K562 (cell line): Measurements from ENCODE around the gene RNASE8.

Source experiments
- CTCF ChIP-seq, 3 experiments: IDR thresholded peaks in 2 of 3; conservative IDR thresholded peaks in 1 of 3; 2 replicates each; pipeline ENCODE4 v1.5.1; 2011 to 2012; ENCODE audit warnings: low read length in 3 of 3, mild to moderate bottlenecking in 3 of 3, control low read depth in 2 of 3, improper control_type of control experiment in 1 of 3, inconsistent platforms in 1 of 3, low read depth in 1 of 3, mixed read lengths in 1 of 3, moderate library complexity in 1 of 3; ENCODE audit not compliant: insufficient read depth in 2 of 3
- EP300 ChIP-seq: IDR thresholded peaks from 2 replicates; pipeline ENCODE4 v1.6.1; 2012; ENCODE audit warnings: low read length, improper control_type of control experiment
- KDM5B ChIP-seq: fragments of 200-600 bp; sonication (generic); IDR thresholded peaks from 2 replicates; pipeline ENCODE4 v1.6.1; 2012; ENCODE audit warnings: low read depth, mild to moderate bottlenecking, moderate library complexity, low read length, control low read depth, inconsistent platforms; ENCODE audit not compliant: insufficient replicate concordance
- NR3C1 ChIP-seq: sonication (generic); formaldehyde crosslinking; IDR thresholded peaks from 2 replicates; pipeline ENCODE4 v1.8.1; 2022; ENCODE audit warnings: missing genetic modification reagents
- POLR3G ChIP-seq: IDR thresholded peaks from 2 replicates; pipeline ENCODE4 v1.6.1; 2011; ENCODE audit not compliant: insufficient read length, insufficient replicate concordance; ENCODE audit errors: extremely low read depth
- PRDM10 ChIP-seq: fragments of 450-650 bp; IDR thresholded peaks from 2 replicates; pipeline ENCODE4 v1.6.1; 2018; ENCODE audit not compliant: partially characterized antibody
- RBM22 ChIP-seq: fragments of 200-400 bp; formaldehyde crosslinking; IDR thresholded peaks from 2 replicates; pipeline ENCODE4 v1.6.1; 2018; ENCODE audit warnings: low read length, low read depth; ENCODE audit not compliant: poor library complexity, severe bottlenecking
- ZFX ChIP-seq: sonication (generic); formaldehyde crosslinking; IDR thresholded peaks from 2 replicates; pipeline ENCODE4 v1.8.0; 2022; ENCODE audit warnings: mild to moderate bottlenecking, missing genetic modification reagents, moderate library complexity
- ZNF24 ChIP-seq: fragments of 450-650 bp; IDR thresholded peaks from 2 replicates; pipeline ENCODE4 v1.6.1; 2016
- ZNF436 ChIP-seq: fragments of 250-450, 450-650 bp; sonication (Bioruptor Pico); formaldehyde crosslinking; IDR thresholded peaks from 2 replicates; pipeline ENCODE4 v1.7.0; 2020; ENCODE audit warnings: mild to moderate bottlenecking

- no peak for TF ChIP-seq ZFX (CRISPR knock-in tag)
- TF ChIP-seq EP300: no peak
- no peak for TF ChIP-seq POLR3G
- TF ChIP-seq NR3C1 (CRISPR knock-in tag): no peak
- TF ChIP-seq RBM22: no peak
- TF ChIP-seq CTCF (IDR thresholded peaks at IDR 0.05 in 2 of 3, conservative IDR thresholded peaks at IDR 0.05 in 1 of 3; ENCODE audit: insufficient read depth in 2 of 3, low read depth in 1 of 3, low read length in 3 of 3): no peak
- no peak for TF ChIP-seq PRDM10
- TF ChIP-seq ZNF436 (CRISPR knock-in tag): no peak
- no peak for TF ChIP-seq KDM5B
- TF ChIP-seq ZNF24: no peak
These were observed 24.4 kb upstream of the RNASE8 start for GRCh38 chr14:21033133-21033698.
